CD4-positive, alpha-beta T cell (primary cell): Measurements from ENCODE around the gene FTSJ1. TPM values are rescaled to one million over a fixed set of nuclear protein-coding genes. Genes with fewer than 3 reads are reported as not detected.

ENCODE experiments used
- ATAC-seq: fragments of 200-7000 bp; cut with Tn5 transposase; one replicate; pipeline ENCODE4 v1.10.0; 2022; ENCODE audit warnings: mild to moderate bottlenecking; ENCODE audit not compliant: poor library complexity
- CTCF ChIA-PET: fragments of 350-600 bp; sonication (Branson Sonifier 250); formaldehyde crosslinking; loops from one replicate; lab custom pipeline; 2021; ENCODE audit warnings: antibody characterized with exemption, inconsistent platforms; lab: Charles Lee
- POLR2A ChIA-PET: fragments of 350-600 bp; sonication (Branson Sonifier 250); formaldehyde crosslinking; loops from one replicate; lab custom pipeline; 2021; ENCODE audit warnings: antibody characterized with exemption, inconsistent platforms; lab: Charles Lee
- DNase-seq, 14 experiments: peaks; one replicate each; pipeline ENCODE4 v3.0.0-alpha.2; 2013 to 2020; ENCODE audit warnings: mixed read lengths in 2 of 14
- H3K27ac ChIP-seq, 2 donors: one replicate each; pipeline versions ENCODE4 v1.5.1 to v1.7.0; 2013; ENCODE audit warnings: low read length in 2 of 2, low read depth in 1 of 2, mild to moderate bottlenecking in 1 of 2
- H3K27me3 ChIP-seq, 2 experiments: 1 replicate in 1 of 2; 2 replicates in 1 of 2; pipeline versions ENCODE4 v1.6.1 to v1.7.0; 2013; ENCODE audit warnings: low read length in 2 of 2, control low read depth in 1 of 2, mild to moderate bottlenecking in 1 of 2, moderate library complexity in 1 of 2; ENCODE audit not compliant: insufficient read depth in 2 of 2, control insufficient read depth in 1 of 2
- H3K36me3 ChIP-seq: one replicate; pipeline ENCODE4 v1.6.1; 2013; ENCODE audit warnings: low read length, control low read depth; ENCODE audit not compliant: insufficient read depth
- H3K4me1 ChIP-seq: one replicate; pipeline ENCODE4 v1.6.1; 2013; ENCODE audit warnings: low read length, control low read depth; ENCODE audit not compliant: insufficient read depth
- H3K4me3 ChIP-seq: one replicate; pipeline ENCODE4 v1.5.1; 2013; ENCODE audit warnings: mild to moderate bottlenecking, low read length, moderate library complexity
- H3K9me3 ChIP-seq, 2 experiments: 1 replicate in 1 of 2; 2 replicates in 1 of 2; pipeline versions ENCODE4 v1.6.1 to v1.7.0; 2013; ENCODE audit warnings: low read length in 2 of 2, mild to moderate bottlenecking in 2 of 2, control low read depth in 1 of 2, moderate library complexity in 1 of 2; ENCODE audit not compliant: control insufficient read depth in 1 of 2, insufficient read depth in 1 of 2
- H3K27ac Mint-ChIP-seq: one replicate; pipeline ENCODE4 v1.8.0; 2020; ENCODE audit warnings: mixed read lengths
- H3K27me3 Mint-ChIP-seq: one replicate; pipeline ENCODE4 v1.8.0; 2021; ENCODE audit warnings: mixed read lengths
- H3K36me3 Mint-ChIP-seq: one replicate; pipeline ENCODE4 v1.8.0; 2021; ENCODE audit warnings: low read depth, mixed read lengths
- H3K4me1 Mint-ChIP-seq: one replicate; pipeline ENCODE4 v1.8.0; 2021; ENCODE audit warnings: low read depth, mixed read lengths
- H3K4me3 Mint-ChIP-seq: one replicate; pipeline ENCODE4 v1.8.0; 2020; ENCODE audit warnings: mild to moderate bottlenecking, mixed read lengths
- H3K9me3 Mint-ChIP-seq: one replicate; pipeline ENCODE4 v1.8.0; 2020; ENCODE audit warnings: mixed read lengths
- CTCF ChIP-seq: fragments of 200-600 bp; IDR thresholded peaks from one replicate; pipeline ENCODE4 v1.8.0; 2022; ENCODE audit warnings: antibody characterized with exemption, mild to moderate bottlenecking
- intact Hi-C, 2 experiments: fragments of 100-400 bp; cut with DNase I in 1 of 2; cut with micrococcal nuclease in 1 of 2; formaldehyde crosslinking; loops; one replicate each; pipeline versions ENCODE4 v1.15.1 to v1.9.0; 2023 to 2025; cut with DNase I, micrococcal nuclease
- total RNA-seq, 174 experiments: library from RNA in 2 of 174; stranded (reverse) in 2 of 174; gene quantifications; one replicate each; pipeline ENCODE4 v1.2.3 and lab custom pipeline; 2021 to 2026

The FTSJ1 gene
- total RNA-seq, 2 experiments from 2014 or later = 60.0 to 61.0 TPM

- Histone ChIP-seq H3K9me3 (no peaks in the 10 kb centered on the region), H3K27me3 (no peaks in the 10 kb centered on the region), H3K4me1 (peaks cover 31% of the 10 kb centered on the region), H3K36me3 (no peaks in the 10 kb centered on the region), H3K4me3 (no peak overlapping the region), H3K27ac (no peak overlapping the region)
- Mint-ChIP-seq H3K27me3 (no peaks in the 10 kb centered on the region), H3K36me3 (peaks cover 6% of the 10 kb centered on the region), H3K9me3 (no peaks in the 10 kb centered on the region), H3K27ac (no peak overlapping the region), H3K4me3 (peak overlapping the region; percentile 82), H3K4me1 (peaks cover 40% of the 10 kb centered on the region)
- no peak for TF ChIP-seq CTCF
- CTCF ChIA-PET = no interaction called here
- intact Hi-C loops = loop anchor here in 1 of 2 experiments (10.0 kb wide), 2 partner anchors 103 to 817 kb away; partner anchors contain the start of genes ELK1, RBM3 and UXT
- no peak for DNase-seq
- POLR2A ChIA-PET = no interaction called here
- ATAC-seq = no peak
These were observed 4.5 kb upstream of the FTSJ1 start for GRCh38 chrX:48471504-48471903.

DNA sequence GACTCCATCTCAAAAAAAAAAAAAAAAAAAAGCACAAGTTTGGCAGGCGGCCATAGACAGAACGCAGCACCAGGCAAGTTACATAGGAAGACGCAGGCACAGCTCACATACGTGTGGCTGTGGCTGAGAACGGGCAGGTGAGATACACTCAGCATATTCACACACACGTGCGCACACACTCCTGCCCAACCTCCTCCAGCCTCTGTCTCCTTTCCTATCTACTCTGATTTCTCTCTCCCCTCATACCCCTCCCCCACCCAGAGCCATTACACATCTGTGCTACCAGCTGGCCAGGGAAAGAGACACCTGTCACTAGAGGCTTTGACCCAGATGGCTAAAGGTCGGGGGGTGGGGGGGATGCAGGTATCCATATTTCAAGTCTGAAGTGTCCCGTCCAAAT, 3.8 kb upstream of the FTSJ1 start:
- no peak overlapping the region for H3K27ac ChIP-seq
- H3K36me3 Mint-ChIP-seq = peaks cover 14% of the 10 kb centered on the region
- no peaks in the 10 kb centered on the region for H3K9me3 ChIP-seq
- H3K4me3 ChIP-seq = no peak overlapping the region
- H3K36me3 ChIP-seq = no peaks in the 10 kb centered on the region
- H3K4me3 Mint-ChIP-seq = peak overlapping the region; percentile 20
- no peaks in the 10 kb centered on the region for H3K9me3 Mint-ChIP-seq
- H3K4me1 ChIP-seq = peaks cover 38% of the 10 kb centered on the region
- H3K27me3 ChIP-seq = no peaks in the 10 kb centered on the region
- TF ChIP-seq CTCF = no peak
- H3K27me3 Mint-ChIP-seq = no peaks in the 10 kb centered on the region
- H3K27ac Mint-ChIP-seq = no peak overlapping the region
- ChIA-PET POLR2A (no interaction called here), CTCF (no interaction called here)
- no peak for DNase-seq
- ATAC-seq = no peak
- intact Hi-C loops = loop anchor here in 1 of 2 experiments (10.0 kb wide), 2 partner anchors 103 to 817 kb away; partner anchors contain the start of genes ELK1, RBM3 and UXT
- H3K4me1 Mint-ChIP-seq = peaks cover 42% of the 10 kb centered on the region

DNA sequence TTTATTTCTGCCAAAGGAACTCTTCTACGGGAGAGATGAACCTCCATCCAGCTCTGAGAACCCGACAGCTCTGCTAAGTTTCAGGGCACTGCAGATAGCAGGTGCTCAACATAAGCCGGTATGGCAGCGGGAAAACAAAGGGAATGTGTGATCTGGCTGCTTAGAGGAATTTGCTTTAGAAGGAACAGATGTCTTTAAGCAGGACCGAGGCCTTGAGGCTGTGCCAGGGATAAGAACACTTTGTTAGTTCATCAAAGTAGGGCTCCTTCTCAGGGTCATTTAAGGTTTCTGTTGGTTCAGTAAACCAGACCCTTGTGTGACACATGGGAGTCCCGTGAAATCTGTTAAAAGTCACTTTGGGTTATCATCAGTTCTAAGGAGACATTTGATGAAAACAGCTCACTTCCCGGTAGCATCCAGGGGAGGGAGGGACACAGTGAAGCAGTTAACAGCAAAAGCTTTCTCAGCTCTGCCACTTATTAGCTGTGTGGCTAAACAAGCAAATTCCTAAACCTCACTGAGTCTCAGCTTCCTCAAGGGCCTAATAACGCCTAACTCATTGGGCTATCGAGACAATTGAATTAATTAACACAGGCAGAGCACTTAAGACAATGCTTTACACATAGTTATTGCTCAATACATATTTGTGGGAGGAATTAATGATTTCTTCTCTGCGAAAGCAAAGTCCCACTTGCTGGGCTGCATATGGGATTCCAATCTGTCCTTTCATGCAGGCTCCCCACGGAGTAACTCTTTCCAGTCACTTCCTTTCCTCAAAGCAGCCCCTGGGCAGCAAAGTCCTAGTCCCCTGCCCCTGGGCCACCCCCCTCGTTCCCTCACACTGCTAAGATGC, 2.9 kb upstream of the FTSJ1 start:
- ChIA-PET CTCF (no interaction called here), POLR2A (interaction anchor here (1.7 to 3.0 kb wide), 2 partner anchors 67 to 101 kb away, joined by 6 to 13 read pairs; partner anchors contain the start of genes RBM3 and TBC1D25)
- Histone ChIP-seq H3K27me3 (no peaks in the 10 kb centered on the region), H3K27ac (no peak overlapping the region), H3K36me3 (no peaks in the 10 kb centered on the region), H3K4me1 (peaks cover 38% of the 10 kb centered on the region), H3K4me3 (no peak overlapping the region), H3K9me3 (no peaks in the 10 kb centered on the region)
- peaks cover 18% of the 10 kb centered on the region for H3K36me3 Mint-ChIP-seq
- ATAC-seq (no peak), DNase-seq (no peak)
- TF ChIP-seq CTCF = no peak
- no peak overlapping the region for H3K27ac Mint-ChIP-seq
- peaks cover 42% of the 10 kb centered on the region for H3K4me1 Mint-ChIP-seq
- H3K4me3 Mint-ChIP-seq = peak overlapping the region; percentile 20
- intact Hi-C loops = loop anchor here in 1 of 2 experiments (10.0 kb wide), 2 partner anchors 102 to 818 kb away; partner anchors contain the start of genes ELK1, RBM3 and UXT
- no peaks in the 10 kb centered on the region for H3K9me3 Mint-ChIP-seq
- no peaks in the 10 kb centered on the region for H3K27me3 Mint-ChIP-seq
